GM12892 (cell line): ENCODE results near the gene SLC6A3.
"Not testable (repeated sequence)": the region's sequence is repeated elsewhere in the genome, so short reads cannot be mapped to it uniquely, and the experiment has no call there.

ENCODE experiments used
- DNase-seq: peaks from one replicate; pipeline ENCODE4 v3.0.0; 2011; ENCODE audit not compliant: insufficient read length
- FAIRE-seq: peaks from 2 replicates; lab custom pipeline; 2011; peaks lifted over from hg19 to GRCh38; lab: Jason Lieb, UNC
- POLR2A ChIP-seq: IDR thresholded peaks from 2 replicates; pipeline ENCODE4 v1.6.1; 2011; ENCODE audit warnings: low read depth, low read length, control low read depth
- POLR2AphosphoS5 ChIP-seq: IDR thresholded peaks from 2 replicates; pipeline ENCODE4 v1.6.1; 2011; ENCODE audit warnings: low read depth, low read length, control low read depth
- TAF1 ChIP-seq: IDR thresholded peaks from 2 replicates; pipeline ENCODE4 v1.6.1; 2011; ENCODE audit warnings: low read depth, mild to moderate bottlenecking, control low read depth, low read length, borderline replicate concordance

SLC6A3 gene

GRCh38 chr5:1431021-1431811 lies 14.0 kb downstream of the SLC6A3 start:
- DNase-seq (no peak), FAIRE-seq (no peak)
- TF ChIP-seq TAF1 (no peak), POLR2AphosphoS5 (no peak), POLR2A (no peak)

DNA sequence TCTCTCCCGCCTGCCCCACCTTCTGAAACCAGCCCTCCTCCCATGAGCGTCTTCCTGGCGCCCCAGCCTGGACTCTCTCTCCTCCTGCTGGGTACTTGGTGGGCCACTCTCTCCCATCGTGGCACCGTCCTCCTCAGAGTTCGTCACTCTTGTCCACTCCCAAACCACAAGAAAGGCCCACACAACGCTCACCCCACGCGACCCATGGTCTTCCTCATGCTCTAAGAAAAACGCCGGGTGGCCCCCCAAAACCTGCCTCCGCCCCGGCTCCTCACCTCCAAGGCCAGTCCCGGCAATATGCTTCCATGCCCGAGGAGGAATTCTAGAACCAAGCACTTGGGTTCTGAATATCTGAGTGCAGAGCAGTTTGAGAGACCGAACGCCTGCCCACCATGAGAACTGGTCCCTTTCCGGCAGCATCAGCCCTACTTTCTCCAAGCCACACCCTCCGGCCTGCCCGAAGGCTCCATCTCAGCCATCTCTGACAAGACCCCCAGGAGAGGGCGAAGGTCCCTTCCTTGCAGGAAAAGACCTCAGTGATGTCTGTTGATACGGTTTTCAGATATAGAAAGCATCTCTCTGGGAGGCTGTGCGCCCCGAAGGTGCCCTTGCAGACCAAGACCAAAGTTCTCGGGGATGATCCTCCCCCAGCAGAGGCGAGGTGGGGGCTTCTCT lies 15.0 kb downstream of the SLC6A3 start:
- TF ChIP-seq POLR2A (no peak), POLR2AphosphoS5 (no peak), TAF1 (no peak)
- no peak for FAIRE-seq
- no peak for DNase-seq

GRCh38 chr5:1429496-1429895 lies 15.7 kb downstream of the SLC6A3 start:
- no peak for DNase-seq
- no peak for TF ChIP-seq POLR2A
- FAIRE-seq = no peak

GRCh38 chr5:1429066-1429465 lies 16.2 kb downstream of the SLC6A3 start:
- TF ChIP-seq POLR2A = no peak
- TF ChIP-seq POLR2AphosphoS5 = no peak
- TF ChIP-seq TAF1 = no peak
- FAIRE-seq = no peak
- DNase-seq = no peak

DNA sequence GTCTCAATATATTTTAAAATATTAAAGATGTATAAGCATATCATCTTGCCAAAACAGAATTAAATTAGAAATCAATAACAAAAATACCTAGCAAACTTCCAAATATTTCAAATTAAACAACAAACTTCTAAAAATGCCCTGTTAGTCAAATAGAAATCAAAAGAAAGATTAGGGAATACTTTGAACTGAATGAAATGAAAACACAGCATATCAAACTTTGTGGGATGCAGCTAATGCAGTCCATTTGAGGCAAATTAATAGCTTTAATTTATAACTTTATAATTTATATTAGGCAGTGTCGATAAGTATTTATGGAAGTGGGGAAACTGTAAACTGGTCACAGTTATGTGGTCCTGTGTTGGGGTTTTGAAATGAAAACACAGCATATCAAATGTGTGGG lies 17.1 kb downstream of the SLC6A3 start:
- DNase-seq (no peak), FAIRE-seq (no peak)
- TF ChIP-seq TAF1 (no peak), POLR2AphosphoS5 (no peak), POLR2A (no peak)

DNA sequence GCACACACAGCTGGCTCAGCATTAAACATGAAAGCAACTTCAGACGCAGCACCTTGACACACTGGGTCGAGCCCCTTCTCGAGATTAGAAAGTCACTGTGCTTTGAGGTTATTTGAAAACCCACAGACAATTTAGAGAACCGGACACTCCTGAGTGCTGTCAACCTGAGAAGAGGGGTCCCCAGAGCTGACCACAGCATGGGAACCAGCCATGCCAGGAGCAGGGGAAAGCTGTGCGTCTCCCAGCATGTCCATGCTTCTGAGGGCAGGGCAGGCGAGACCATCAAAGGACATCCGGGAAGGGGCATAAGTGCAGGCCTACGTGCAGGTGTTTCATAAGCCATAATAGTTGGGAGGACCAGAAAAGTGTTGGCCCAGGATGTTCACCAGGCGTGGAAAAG lies 20.5 kb downstream of the SLC6A3 start:
- TF ChIP-seq POLR2A (no peak), POLR2AphosphoS5 (no peak), TAF1 (no peak)
- FAIRE-seq (no peak), DNase-seq (no peak)

GRCh38 chr5:1423901-1424603 lies 21.2 kb downstream of the SLC6A3 start:
- DNase-seq (no peak), FAIRE-seq (no peak)
- no peak for TF ChIP-seq POLR2AphosphoS5
- no peak for TF ChIP-seq TAF1
- TF ChIP-seq POLR2A = no peak

DNA sequence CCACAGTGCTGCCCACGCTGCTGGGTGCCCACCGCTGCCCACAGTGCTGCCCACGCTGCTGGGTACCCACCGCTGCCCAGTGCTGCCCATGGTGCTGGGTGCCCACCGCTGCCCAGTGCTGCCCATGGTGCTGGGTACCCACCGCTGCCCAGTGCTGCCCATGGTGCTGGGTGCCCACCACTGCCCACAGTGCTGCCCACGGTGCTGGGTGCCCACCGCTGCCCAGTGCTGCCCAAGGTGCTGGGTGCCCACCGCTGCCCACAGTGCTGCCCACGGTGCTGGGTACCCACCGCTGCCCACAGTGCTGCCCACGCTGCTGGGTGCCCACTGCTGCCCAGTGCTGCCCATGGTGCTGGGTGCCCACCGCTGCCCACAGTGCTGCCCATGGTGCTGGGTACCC lies 22.7 kb downstream of the SLC6A3 start:
- DNase-seq, FAIRE-seq: not testable (repeated sequence)

DNA sequence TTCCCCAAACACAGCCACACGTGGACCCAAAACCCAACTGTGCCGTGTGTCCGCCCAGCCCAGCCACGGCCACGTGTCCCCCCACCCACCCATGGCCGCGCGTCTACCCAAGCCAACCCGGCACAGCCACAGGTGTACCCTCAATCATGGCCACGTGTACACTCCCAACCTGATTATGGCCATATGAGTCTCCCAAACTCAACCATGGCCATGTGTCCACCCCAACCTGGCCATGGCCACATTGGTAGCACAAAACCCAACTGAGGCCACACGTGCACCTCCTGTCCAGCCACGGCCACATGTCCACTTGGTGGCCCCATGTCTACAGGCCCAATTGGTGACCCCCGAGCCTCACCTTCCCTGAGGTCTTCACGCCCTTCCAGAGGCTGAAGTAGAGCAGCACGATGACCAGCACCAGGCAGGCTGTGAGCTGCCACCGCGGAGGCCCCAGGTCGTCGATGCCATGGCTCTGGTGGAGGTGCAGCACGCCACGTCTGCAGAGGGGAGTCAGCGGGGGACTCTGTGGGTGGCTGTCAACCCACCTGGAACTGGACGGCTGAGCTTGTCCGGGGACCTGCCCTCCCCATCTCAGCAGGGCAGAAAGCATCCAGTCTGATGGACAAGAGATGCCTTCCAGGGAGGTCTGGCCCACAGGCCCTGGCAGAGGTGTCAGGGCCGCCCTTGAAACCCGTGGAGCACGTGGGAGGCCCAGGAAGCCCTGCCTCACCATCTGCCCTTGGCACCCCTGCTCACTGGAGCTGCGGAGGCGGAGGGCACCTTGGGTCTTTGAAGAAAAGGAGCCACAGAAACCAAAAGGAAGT lies 23.5 kb downstream of the SLC6A3 start:
- FAIRE-seq (no peak), DNase-seq (no peak)
- TF ChIP-seq POLR2A (no peak), TAF1 (no peak), POLR2AphosphoS5 (no peak)

DNA sequence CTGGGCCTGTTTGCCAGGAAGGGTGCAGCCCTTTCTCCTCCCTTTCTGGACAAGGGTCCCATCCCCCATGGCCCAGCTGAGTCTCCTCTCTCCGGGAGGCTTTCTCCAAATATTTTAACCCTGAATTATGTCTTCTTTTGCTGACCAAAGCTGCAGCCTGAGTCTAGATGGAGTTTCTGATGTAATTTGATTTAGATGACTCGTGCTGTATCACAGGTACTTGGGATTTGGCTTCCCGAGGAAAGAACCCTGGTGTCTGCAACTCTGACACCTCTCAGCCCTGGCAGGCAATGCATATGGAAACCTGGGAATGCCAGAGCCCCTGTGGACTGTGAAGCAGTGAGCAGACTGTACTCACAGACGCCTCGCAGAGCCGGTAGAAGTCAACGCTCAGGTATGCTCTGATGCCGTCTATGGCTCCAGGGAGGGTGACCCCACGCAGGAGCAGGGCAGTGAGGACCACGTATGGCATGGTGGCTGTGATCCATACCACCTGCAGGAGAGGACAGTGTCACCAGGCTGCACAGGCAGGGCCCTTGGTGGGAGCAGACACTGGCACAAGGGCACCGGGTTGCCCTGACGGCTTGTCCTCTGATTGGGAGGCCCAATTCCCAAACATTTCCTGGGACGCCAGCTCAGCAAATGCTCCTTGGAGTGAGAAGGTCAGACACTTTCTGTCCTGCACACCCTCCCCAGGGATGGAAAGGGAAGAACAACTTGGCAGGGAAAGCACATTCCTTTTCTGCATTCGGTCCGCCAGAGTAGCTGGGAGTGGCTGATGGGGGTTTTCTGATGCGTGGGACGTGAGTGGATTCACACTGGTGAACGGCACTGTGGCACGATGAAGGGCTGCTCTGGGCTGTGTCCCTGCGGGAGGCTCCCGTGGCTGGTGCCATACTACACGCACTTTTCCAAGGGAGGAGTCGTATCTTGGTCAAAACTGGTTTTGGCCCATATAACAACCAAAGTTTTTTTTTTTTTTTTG lies 24.7 kb downstream of the SLC6A3 start:
- DNase-seq (no peak), FAIRE-seq (no peak)
- TF ChIP-seq TAF1 (no peak), POLR2AphosphoS5 (no peak), POLR2A (no peak)

- DNase-seq = no peak
- TF ChIP-seq POLR2AphosphoS5 (no peak), TAF1 (no peak), POLR2A (no peak)
- FAIRE-seq = no peak
Measured at GRCh38 chr5:1419476-1420210, 25.6 kb downstream of the SLC6A3 start.
